Measurements from ENCODE around the gene SLC8A1. TPM values are rescaled to one million over a fixed set of nuclear protein-coding genes. Genes with fewer than 3 reads are reported as not detected.

SLC8A1 gene
- total RNA-seq, 1 donor from 2014 or later = 4.2 TPM

GRCh38 chr2:40369267-40370006 is 82.5 kb downstream of the SLC8A1 start:
- Mint-ChIP-seq H3K27me3 (ENCODE audit: low read depth) (no peaks in the 10 kb centered on the region), H3K9me3 (no peaks in the 10 kb centered on the region), H3K4me1 (peaks cover 16% of the 10 kb centered on the region), H3K27ac (ENCODE audit: unreplicated experiment) (no peak overlapping the region), H3K36me3 (ENCODE audit: low read depth) (no peaks in the 10 kb centered on the region), H3K4me3 (no peak overlapping the region)
- TF ChIP-seq, protein P1, sequence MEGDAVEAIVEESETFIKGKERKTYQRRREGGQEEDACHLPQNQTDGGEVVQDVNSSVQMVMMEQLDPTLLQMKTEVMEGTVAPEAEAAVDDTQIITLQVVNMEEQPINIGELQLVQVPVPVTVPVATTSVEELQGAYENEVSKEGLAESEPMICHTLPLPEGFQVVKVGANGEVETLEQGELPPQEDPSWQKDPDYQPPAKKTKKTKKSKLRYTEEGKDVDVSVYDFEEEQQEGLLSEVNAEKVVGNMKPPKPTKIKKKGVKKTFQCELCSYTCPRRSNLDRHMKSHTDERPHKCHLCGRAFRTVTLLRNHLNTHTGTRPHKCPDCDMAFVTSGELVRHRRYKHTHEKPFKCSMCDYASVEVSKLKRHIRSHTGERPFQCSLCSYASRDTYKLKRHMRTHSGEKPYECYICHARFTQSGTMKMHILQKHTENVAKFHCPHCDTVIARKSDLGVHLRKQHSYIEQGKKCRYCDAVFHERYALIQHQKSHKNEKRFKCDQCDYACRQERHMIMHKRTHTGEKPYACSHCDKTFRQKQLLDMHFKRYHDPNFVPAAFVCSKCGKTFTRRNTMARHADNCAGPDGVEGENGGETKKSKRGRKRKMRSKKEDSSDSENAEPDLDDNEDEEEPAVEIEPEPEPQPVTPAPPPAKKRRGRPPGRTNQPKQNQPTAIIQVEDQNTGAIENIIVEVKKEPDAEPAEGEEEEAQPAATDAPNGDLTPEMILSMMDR (conservative IDR thresholded peaks at IDR 0.05) = no peak
- DNase-seq (ENCODE audit: low read depth, low spot score) = no peak

DNA sequence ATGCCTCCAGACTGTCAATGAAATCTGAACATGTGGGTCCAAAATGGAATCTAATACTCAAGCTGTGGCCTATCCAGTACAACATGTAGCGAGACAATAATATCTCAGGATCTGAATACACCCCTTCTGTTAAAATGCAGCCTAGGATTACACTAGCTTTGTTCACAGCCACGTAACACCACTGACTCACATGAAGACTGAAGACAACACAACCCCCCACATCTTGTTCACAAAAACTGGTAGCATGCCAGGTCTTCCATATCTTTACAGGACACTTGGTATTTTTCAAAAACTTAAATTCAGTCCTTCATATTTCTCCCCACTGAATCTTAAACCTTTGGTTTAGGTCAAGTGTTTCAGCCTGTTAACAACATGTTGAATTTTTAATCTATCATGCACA is 84.2 kb downstream of the SLC8A1 start:
- Mint-ChIP-seq H3K4me1 (peaks cover 20% of the 10 kb centered on the region), H3K4me3 (no peak overlapping the region), H3K27ac (ENCODE audit: unreplicated experiment) (no peak overlapping the region), H3K9me3 (no peaks in the 10 kb centered on the region), H3K36me3 (ENCODE audit: low read depth) (no peaks in the 10 kb centered on the region), H3K27me3 (ENCODE audit: low read depth) (no peaks in the 10 kb centered on the region)
- TF ChIP-seq, protein P1 (conservative IDR thresholded peaks at IDR 0.05) = no peak
- DNase-seq (ENCODE audit: low read depth, low spot score) = no peak

- Mint-ChIP-seq H3K9me3 (no peaks in the 10 kb centered on the region), H3K27ac (ENCODE audit: unreplicated experiment) (no peak overlapping the region), H3K4me1 (peaks cover 15% of the 10 kb centered on the region), H3K27me3 (ENCODE audit: low read depth) (no peaks in the 10 kb centered on the region), H3K36me3 (ENCODE audit: low read depth) (no peaks in the 10 kb centered on the region), H3K4me3 (no peak overlapping the region)
- TF ChIP-seq, protein P1 (conservative IDR thresholded peaks at IDR 0.05) = no peak
- DNase-seq (ENCODE audit: low read depth, low spot score) = no peak
These were observed 84.9 kb downstream of the SLC8A1 start for GRCh38 chr2:40367032-40367431.

- Mint-ChIP-seq H3K4me1 (peaks cover 7% of the 10 kb centered on the region), H3K9me3 (no peaks in the 10 kb centered on the region), H3K27ac (ENCODE audit: unreplicated experiment) (no peak overlapping the region), H3K4me3 (no peak overlapping the region), H3K36me3 (ENCODE audit: low read depth) (no peaks in the 10 kb centered on the region), H3K27me3 (ENCODE audit: low read depth) (no peaks in the 10 kb centered on the region)
- TF ChIP-seq, protein P1 (conservative IDR thresholded peaks at IDR 0.05) = no peak
- no peak for DNase-seq (ENCODE audit: low read depth, low spot score)
These were observed 87.6 kb downstream of the SLC8A1 start for GRCh38 chr2:40364151-40364874.

- no peak for DNase-seq (ENCODE audit: low read depth, low spot score)
- no peak overlapping the region for H3K27ac Mint-ChIP-seq (ENCODE audit: unreplicated experiment)
These were observed 88.3 kb downstream of the SLC8A1 start for GRCh38 chr2:40363631-40364030.

More at GRCh38 chr2:40363631-40364030, 88.3 kb downstream of the SLC8A1 start:
- no peaks in the 10 kb centered on the region for H3K27me3 Mint-ChIP-seq (ENCODE audit: low read depth)
- no peaks in the 10 kb centered on the region for H3K36me3 Mint-ChIP-seq (ENCODE audit: low read depth)
- H3K4me1 Mint-ChIP-seq = peaks cover 11% of the 10 kb centered on the region
- H3K4me3 Mint-ChIP-seq = no peak overlapping the region
- no peaks in the 10 kb centered on the region for H3K9me3 Mint-ChIP-seq
- TF ChIP-seq, protein P1 (conservative IDR thresholded peaks at IDR 0.05) = no peak

Measured in neural crest cell (in vitro differentiated cells).